Measurements from ENCODE around the gene FKRP. TPM values are rescaled to one million over a fixed set of nuclear protein-coding genes. Genes with fewer than 3 reads are reported as not detected.
A peak's percentile ranks its signal among the peaks of the same experiment; 100 is the strongest.

Gene FKRP
- total RNA-seq, 1 experiment from 2014 or later, result 10.6 TPM

- H3K79me2 ChIP-seq (ENCODE audit: low read depth), result peaks cover 32% of the 10 kb centered on the region
- H3K27me3 ChIP-seq (ENCODE audit: insufficient read depth, low read depth), result no peaks in the 10 kb centered on the region
- no peaks in the 10 kb centered on the region for H3K9me2 ChIP-seq (ENCODE audit: insufficient read depth)
- no peak overlapping the region for H2AFZ ChIP-seq
- ChIA-PET CTCF (interaction anchor here (0.6 kb wide), 1 partner anchor 1674 kb away, joined by 3 read pairs; no protein-coding TSS in a partner anchor), POLR2A (ENCODE audit: unreplicated experiment) (interaction anchor here (0.6 kb wide), 1 partner anchor 107 kb away, joined by 3 read pairs; no protein-coding TSS in a partner anchor)
- no peak for TF ChIP-seq EZH2 (IDR thresholded peaks at IDR 0.05; ENCODE audit: low read depth)
- TF ChIP-seq, protein P1, sequence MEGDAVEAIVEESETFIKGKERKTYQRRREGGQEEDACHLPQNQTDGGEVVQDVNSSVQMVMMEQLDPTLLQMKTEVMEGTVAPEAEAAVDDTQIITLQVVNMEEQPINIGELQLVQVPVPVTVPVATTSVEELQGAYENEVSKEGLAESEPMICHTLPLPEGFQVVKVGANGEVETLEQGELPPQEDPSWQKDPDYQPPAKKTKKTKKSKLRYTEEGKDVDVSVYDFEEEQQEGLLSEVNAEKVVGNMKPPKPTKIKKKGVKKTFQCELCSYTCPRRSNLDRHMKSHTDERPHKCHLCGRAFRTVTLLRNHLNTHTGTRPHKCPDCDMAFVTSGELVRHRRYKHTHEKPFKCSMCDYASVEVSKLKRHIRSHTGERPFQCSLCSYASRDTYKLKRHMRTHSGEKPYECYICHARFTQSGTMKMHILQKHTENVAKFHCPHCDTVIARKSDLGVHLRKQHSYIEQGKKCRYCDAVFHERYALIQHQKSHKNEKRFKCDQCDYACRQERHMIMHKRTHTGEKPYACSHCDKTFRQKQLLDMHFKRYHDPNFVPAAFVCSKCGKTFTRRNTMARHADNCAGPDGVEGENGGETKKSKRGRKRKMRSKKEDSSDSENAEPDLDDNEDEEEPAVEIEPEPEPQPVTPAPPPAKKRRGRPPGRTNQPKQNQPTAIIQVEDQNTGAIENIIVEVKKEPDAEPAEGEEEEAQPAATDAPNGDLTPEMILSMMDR (conservative IDR thresholded peaks at IDR 0.05), result no peak
- BruUV-seq (replicated peaks), result no TSS peak
- peak overlapping the region; percentile 76; the same call in 1 of the 2 replicates for H3K4me3 ChIP-seq
- peaks cover 27% of the 10 kb centered on the region for H3K4me1 ChIP-seq (replicated peaks; ENCODE audit: insufficient read depth)
- no peaks in the 10 kb centered on the region for H3K9me3 ChIP-seq (ENCODE audit: insufficient read depth, low read depth)
- H3K36me3 ChIP-seq (ENCODE audit: low read depth), result no peaks in the 10 kb centered on the region; the same call in 1 of the 2 replicates
- H3F3A ChIP-seq (ENCODE audit: insufficient read depth, low read depth), result peaks cover 43% of the 10 kb centered on the region; the same call in 1 of the 2 replicates
- peak overlapping the region; percentile 98 for H3K4me2 ChIP-seq
- DNase-seq, result no peak
- 0 out of 2 replicates have a peak, but pooled peaks cover 4% of the 10 kb centered on the region for H4K20me1 ChIP-seq (ENCODE audit: insufficient read depth)
- intact Hi-C loops (cut with micrococcal nuclease; ENCODE audit: unreplicated experiment), result loop anchor here (1.0 kb wide), 1 partner anchor 14 kb away; no protein-coding TSS in a partner anchor
- H3K27ac ChIP-seq, result 0 out of 2 replicates have a peak overlapping the region, but pooled peaks have one; percentile 3
These were observed 28.1 kb upstream of the FKRP start for GRCh38 chr19:46717716-46718143.

- no peaks in the 10 kb centered on the region for H3K9me3 ChIP-seq (ENCODE audit: insufficient read depth, low read depth)
- no peak overlapping the region for H2AFZ ChIP-seq
- H3K4me3 ChIP-seq, result no peak overlapping the region
- H3K79me2 ChIP-seq (ENCODE audit: low read depth), result peaks cover 26% of the 10 kb centered on the region
- TF ChIP-seq EZH2 (IDR thresholded peaks at IDR 0.05; ENCODE audit: low read depth), result no peak
- TF ChIP-seq, protein P1 (conservative IDR thresholded peaks at IDR 0.05), result no peak
- H3K27ac ChIP-seq, result 0 out of 2 replicates have a peak overlapping the region, but pooled peaks have one; percentile 3
- H3F3A ChIP-seq (ENCODE audit: insufficient read depth, low read depth), result peaks cover 43% of the 10 kb centered on the region; the same call in 1 of the 2 replicates
- intact Hi-C loops (cut with micrococcal nuclease; ENCODE audit: unreplicated experiment), result no loop called here
- H3K27me3 ChIP-seq (ENCODE audit: insufficient read depth, low read depth), result no peaks in the 10 kb centered on the region
- ChIA-PET POLR2A (ENCODE audit: unreplicated experiment) (interaction anchor here (0.6 kb wide), 2 partner anchors 107 to 348 kb away, joined by 3 read pairs; no protein-coding TSS in a partner anchor), CTCF (interaction anchor here (0.6 kb wide), 1 partner anchor 1673 kb away, joined by 3 read pairs; no protein-coding TSS in a partner anchor)
- peak overlapping the region; percentile 98 for H3K4me2 ChIP-seq
- H3K9me2 ChIP-seq (ENCODE audit: insufficient read depth), result no peaks in the 10 kb centered on the region
- BruUV-seq (replicated peaks), result no TSS peak
- peaks cover 24% of the 10 kb centered on the region for H3K4me1 ChIP-seq (replicated peaks; ENCODE audit: insufficient read depth)
- peak in 1 of 2 experiments; percentile 57 for DNase-seq
- H4K20me1 ChIP-seq (ENCODE audit: insufficient read depth), result 0 out of 2 replicates have a peak, but pooled peaks cover 2% of the 10 kb centered on the region
- peaks cover 4% of the 10 kb centered on the region; the same call in 1 of the 2 replicates for H3K36me3 ChIP-seq (ENCODE audit: low read depth)
These were observed 27.5 kb upstream of the FKRP start for GRCh38 chr19:46718157-46718933.

- Histone ChIP-seq H2AFZ (no peak overlapping the region), H3K9me3 (ENCODE audit: insufficient read depth, low read depth) (no peaks in the 10 kb centered on the region), H3K27ac (0 out of 2 replicates have a peak overlapping the region, but pooled peaks have one; percentile 3), H4K20me1 (ENCODE audit: insufficient read depth) (no peaks in the 10 kb centered on the region), H3K4me3 (no peak overlapping the region), H3F3A (ENCODE audit: insufficient read depth, low read depth) (peaks cover 43% of the 10 kb centered on the region; the same call in 1 of the 2 replicates), H3K4me2 (no peak overlapping the region), H3K36me3 (ENCODE audit: low read depth) (peaks cover 4% of the 10 kb centered on the region; the same call in 1 of the 2 replicates), H3K9me2 (ENCODE audit: insufficient read depth) (no peaks in the 10 kb centered on the region), H3K4me1 (replicated peaks; ENCODE audit: insufficient read depth) (peaks cover 19% of the 10 kb centered on the region), H3K27me3 (ENCODE audit: insufficient read depth, low read depth) (no peaks in the 10 kb centered on the region), H3K79me2 (ENCODE audit: low read depth) (peaks cover 24% of the 10 kb centered on the region)
- no peak for DNase-seq
- TF ChIP-seq, protein P1 (conservative IDR thresholded peaks at IDR 0.05), result no peak
- no peak for TF ChIP-seq EZH2 (IDR thresholded peaks at IDR 0.05; ENCODE audit: low read depth)
- ChIA-PET POLR2A (ENCODE audit: unreplicated experiment) (no interaction called here), CTCF (no interaction called here)
- intact Hi-C loops (cut with micrococcal nuclease; ENCODE audit: unreplicated experiment), result no loop called here
- no TSS peak for BruUV-seq (replicated peaks)
These were observed 26.8 kb upstream of the FKRP start for GRCh38 chr19:46718934-46719622.

Data from PC-9 (cell line).